HL-60 (cell line): ENCODE measurements around the gene KRTAP10-8.
"Not testable (repeated sequence)": the region's sequence is repeated elsewhere in the genome, so short reads cannot be mapped to it uniquely, and the experiment has no call there.

Source experiments
- DNase-seq, 2 experiments: peaks; one replicate each; pipeline ENCODE4 v3.0.0-alpha.2; 2010 to 2020; ENCODE audit warnings: low read depth in 1 of 2, low spot score in 1 of 2
- H3K27ac ChIP-seq: fragments of 250-450 bp; sonication (Bioruptor Pico); replicated peaks from 2 replicates; pipeline ENCODE4 v1.5.1; 2020; ENCODE audit warnings: mild to moderate bottlenecking, moderate library complexity
- H3K27me3 ChIP-seq: fragments of 250-450 bp; sonication (Bioruptor Pico); 2 replicates; pipeline ENCODE4 v1.5.1; 2021; ENCODE audit warnings: mild to moderate bottlenecking, moderate library complexity; ENCODE audit not compliant: insufficient read depth, poor library complexity, severe bottlenecking
- H3K4me3 ChIP-seq: replicated peaks from 2 replicates; pipeline ENCODE4 v1.5.1; 2011; ENCODE audit warnings: mild to moderate bottlenecking, control low read depth, low read length; ENCODE audit not compliant: insufficient read depth
- GABPA ChIP-seq: IDR thresholded peaks from 2 replicates; pipeline ENCODE4 v1.6.1; 2012; ENCODE audit warnings: low read depth
- POLR2AphosphoS5 ChIP-seq: IDR thresholded peaks from 2 replicates; pipeline ENCODE4 v1.6.1; 2012; ENCODE audit warnings: low read depth
- REST ChIP-seq: IDR thresholded peaks from 2 replicates; pipeline ENCODE4 v1.6.1; 2012; ENCODE audit warnings: low read depth; ENCODE audit not compliant: insufficient replicate concordance
- SPI1 ChIP-seq: IDR thresholded peaks from 2 replicates; pipeline ENCODE4 v1.6.1; 2012; ENCODE audit warnings: low read depth, mild to moderate bottlenecking, borderline replicate concordance
- TF ChIP-seq, protein P1 (sequence below): IDR thresholded peaks from one replicate; pipeline ENCODE4 v1.5.1; 2011; ENCODE audit warnings: low read length, control low read depth, inconsistent platforms; ENCODE audit not compliant: insufficient read depth

The KRTAP10-8 gene

GRCh38 chr21:44644878-44645277 lies 33.0 kb downstream of the KRTAP10-8 start:
- Histone ChIP-seq H3K27ac (no peak overlapping the region), H3K27me3 (no peaks in the 10 kb centered on the region), H3K4me3 (no peak overlapping the region)
- TF ChIP-seq POLR2AphosphoS5 (no peak), GABPA (no peak)
- DNase-seq = no peak

- not testable (repeated sequence) for H3K27ac ChIP-seq, H3K27me3 ChIP-seq, DNase-seq, H3K4me3 ChIP-seq
Measured at GRCh38 chr21:44646366-44647221, 34.7 kb downstream of the KRTAP10-8 start, which contains the start of gene KRTAP10-11. Gene KRTAP10-11 (plus strand): TSS chr21:44646414. CDS start chr21:44646459, 45 bp downstream.

- DNase-seq = no peak
- Histone ChIP-seq H3K27ac (no peak overlapping the region), H3K4me3 (no peak overlapping the region), H3K27me3 (no peaks in the 10 kb centered on the region)
- TF ChIP-seq POLR2AphosphoS5 = no peak
- TF ChIP-seq REST = no peak
- TF ChIP-seq SPI1 = no peak
- no peak for TF ChIP-seq GABPA
- TF ChIP-seq, protein P1, sequence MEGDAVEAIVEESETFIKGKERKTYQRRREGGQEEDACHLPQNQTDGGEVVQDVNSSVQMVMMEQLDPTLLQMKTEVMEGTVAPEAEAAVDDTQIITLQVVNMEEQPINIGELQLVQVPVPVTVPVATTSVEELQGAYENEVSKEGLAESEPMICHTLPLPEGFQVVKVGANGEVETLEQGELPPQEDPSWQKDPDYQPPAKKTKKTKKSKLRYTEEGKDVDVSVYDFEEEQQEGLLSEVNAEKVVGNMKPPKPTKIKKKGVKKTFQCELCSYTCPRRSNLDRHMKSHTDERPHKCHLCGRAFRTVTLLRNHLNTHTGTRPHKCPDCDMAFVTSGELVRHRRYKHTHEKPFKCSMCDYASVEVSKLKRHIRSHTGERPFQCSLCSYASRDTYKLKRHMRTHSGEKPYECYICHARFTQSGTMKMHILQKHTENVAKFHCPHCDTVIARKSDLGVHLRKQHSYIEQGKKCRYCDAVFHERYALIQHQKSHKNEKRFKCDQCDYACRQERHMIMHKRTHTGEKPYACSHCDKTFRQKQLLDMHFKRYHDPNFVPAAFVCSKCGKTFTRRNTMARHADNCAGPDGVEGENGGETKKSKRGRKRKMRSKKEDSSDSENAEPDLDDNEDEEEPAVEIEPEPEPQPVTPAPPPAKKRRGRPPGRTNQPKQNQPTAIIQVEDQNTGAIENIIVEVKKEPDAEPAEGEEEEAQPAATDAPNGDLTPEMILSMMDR = no peak
Measured at GRCh38 chr21:44647222-44647552, 35.3 kb downstream of the KRTAP10-8 start.

- Histone ChIP-seq H3K4me3 (no peak overlapping the region), H3K27ac (no peak overlapping the region), H3K27me3 (no peaks in the 10 kb centered on the region)
- DNase-seq = no peak
- no peak for TF ChIP-seq GABPA
- TF ChIP-seq, protein P1 = no peak
- no peak for TF ChIP-seq SPI1
- no peak for TF ChIP-seq REST
- TF ChIP-seq POLR2AphosphoS5 = no peak
Measured at GRCh38 chr21:44648557-44649311, 36.9 kb downstream of the KRTAP10-8 start.
